DMS153 treated with DMSO at 0.1 percent for 48 hours (cell line): ENCODE data around the gene SEC22A.
"Not testable (repeated sequence)": the region's sequence is repeated elsewhere in the genome, so short reads cannot be mapped to it uniquely, and the experiment has no call there.

Source experiments
- DNase-seq: peaks from one replicate; lab custom pipeline; 2025; ENCODE audit not compliant: unreplicated experiment; lab: John Stamatoyannopoulos, UW

The SEC22A gene

GRCh38 chr3:123169930-123170329 is 31.8 kb upstream of the SEC22A start:
- no peak for DNase-seq

GRCh38 chr3:123180791-123181190 is 21.0 kb upstream of the SEC22A start:
- DNase-seq: no peak

GRCh38 chr3:123186695-123187094 is 15.0 kb upstream of the SEC22A start:
- no peak for DNase-seq

- DNase-seq: no peak
These were observed 13.7 kb upstream of the SEC22A start for GRCh38 chr3:123188058-123188457.

- DNase-seq: no peak
These were observed 8.2 kb upstream of the SEC22A start for GRCh38 chr3:123193448-123194101.

GRCh38 chr3:123194552-123194951 is 7.2 kb upstream of the SEC22A start:
- DNase-seq: no peak

- DNase-seq: no peak
These were observed 3.4 kb upstream of the SEC22A start for GRCh38 chr3:123198372-123198771.

GRCh38 chr3:123201223-123201556 is 553 bp upstream of the SEC22A start:
- DNase-seq: no peak

GRCh38 chr3:123202451-123202850 is 708 bp downstream of the SEC22A start:
- DNase-seq: no peak

GRCh38 chr3:123218990-123219389 is 17.2 kb downstream of the SEC22A start:
- DNase-seq: no peak

- DNase-seq: not testable (repeated sequence)
These were observed 19.6 kb downstream of the SEC22A start for GRCh38 chr3:123221369-123221768.

GRCh38 chr3:123225016-123225415 is 23.3 kb downstream of the SEC22A start:
- DNase-seq: no peak

- no peak for DNase-seq
These were observed 24.8 kb downstream of the SEC22A start for GRCh38 chr3:123226549-123226948.

GRCh38 chr3:123229145-123229544 is 27.4 kb downstream of the SEC22A start:
- DNase-seq: no peak

GRCh38 chr3:123236902-123237301 is 35.2 kb downstream of the SEC22A start:
- DNase-seq: no peak

- not testable (repeated sequence) for DNase-seq
These were observed 37.4 kb downstream of the SEC22A start for GRCh38 chr3:123239186-123239585.

- no peak for DNase-seq
These were observed 38.0 kb downstream of the SEC22A start for GRCh38 chr3:123239756-123240155.

- DNase-seq: no peak
These were observed 42.4 kb downstream of the SEC22A start for GRCh38 chr3:123244128-123244527.

- DNase-seq: no peak
These were observed 45.1 kb downstream of the SEC22A start for GRCh38 chr3:123246866-123247265.

- no peak for DNase-seq
These were observed 54.5 kb downstream of the SEC22A start for GRCh38 chr3:123256256-123256655.

- no peak for DNase-seq
These were observed 56.6 kb downstream of the SEC22A start for GRCh38 chr3:123258359-123258758.

GRCh38 chr3:123258811-123259420 is 57.2 kb downstream of the SEC22A start:
- peak; percentile 18 for DNase-seq

- DNase-seq: no peak
These were observed 59.9 kb downstream of the SEC22A start for GRCh38 chr3:123261666-123262065.
